SIG-M5 treated with dmso at 0.1 percent for 504 hours (cell line): ENCODE results near the gene PXDC1.
"Not testable (repeated sequence)": the region's sequence is repeated elsewhere in the genome, so short reads cannot be mapped to it uniquely, and the experiment has no call there.

Experiments
- DNase-seq: peaks from one replicate; lab custom pipeline; 2025; ENCODE audit not compliant: unreplicated experiment; lab: John Stamatoyannopoulos, UW

Gene PXDC1

GRCh38 chr6:3734023-3734422 is 17.5 kb downstream of the PXDC1 start:
- no peak for DNase-seq

- DNase-seq: no peak
Measured at GRCh38 chr6:3733321-3733925, 18.1 kb downstream of the PXDC1 start.

GRCh38 chr6:3732345-3733141 is 19.0 kb downstream of the PXDC1 start:
- peak; percentile 45 for DNase-seq

GRCh38 chr6:3731700-3732099 is 19.8 kb downstream of the PXDC1 start:
- no peak for DNase-seq

- no peak for DNase-seq
Measured at GRCh38 chr6:3729603-3730344, 21.7 kb downstream of the PXDC1 start.

GRCh38 chr6:3727593-3728108 is 23.9 kb downstream of the PXDC1 start:
- DNase-seq: no peak

- no peak for DNase-seq
Measured at GRCh38 chr6:3727036-3727435, 24.5 kb downstream of the PXDC1 start.

GRCh38 chr6:3726421-3726820 is 25.1 kb downstream of the PXDC1 start:
- no peak for DNase-seq

GRCh38 chr6:3725145-3726047 is 26.1 kb downstream of the PXDC1 start:
- DNase-seq: no peak

- no peak for DNase-seq
Measured at GRCh38 chr6:3724451-3725144, 26.9 kb downstream of the PXDC1 start.

- no peak for DNase-seq
Measured at GRCh38 chr6:3723966-3724365, 27.5 kb downstream of the PXDC1 start.

- no peak for DNase-seq
Measured at GRCh38 chr6:3723251-3723650, 28.3 kb downstream of the PXDC1 start.

- DNase-seq: no peak
Measured at GRCh38 chr6:3722785-3723184, 28.7 kb downstream of the PXDC1 start.

GRCh38 chr6:3721810-3722621 is 29.5 kb downstream of the PXDC1 start:
- DNase-seq: no peak

GRCh38 chr6:3720770-3721169 is 30.7 kb downstream of the PXDC1 start:
- DNase-seq: not testable (repeated sequence)

GRCh38 chr6:3719462-3720308 is 31.8 kb downstream of the PXDC1 start:
- DNase-seq: no peak

GRCh38 chr6:3718407-3718806 is 33.1 kb downstream of the PXDC1 start:
- DNase-seq: no peak

- no peak for DNase-seq
Measured at GRCh38 chr6:3715285-3715684, 36.2 kb downstream of the PXDC1 start.
